GM18499 (cell line): ENCODE data around the gene NSD1.

Source experiments
- ATAC-seq: cut with Tn5 transposase; IDR thresholded peaks from one replicate; pipeline ENCODE4 v1.9.1; 2021; ENCODE audit warnings: moderate number of reproducible peaks; ENCODE audit not compliant: insufficient read depth, unreplicated experiment

Gene NSD1

GRCh38 chr5:177133096-177133852, at the start of gene NSD1:
NSD1 (plus strand) TSS chr5:177133773; CDS start chr5:177135104, 1,331 bp downstream.
- ATAC-seq = no peak

DNA sequence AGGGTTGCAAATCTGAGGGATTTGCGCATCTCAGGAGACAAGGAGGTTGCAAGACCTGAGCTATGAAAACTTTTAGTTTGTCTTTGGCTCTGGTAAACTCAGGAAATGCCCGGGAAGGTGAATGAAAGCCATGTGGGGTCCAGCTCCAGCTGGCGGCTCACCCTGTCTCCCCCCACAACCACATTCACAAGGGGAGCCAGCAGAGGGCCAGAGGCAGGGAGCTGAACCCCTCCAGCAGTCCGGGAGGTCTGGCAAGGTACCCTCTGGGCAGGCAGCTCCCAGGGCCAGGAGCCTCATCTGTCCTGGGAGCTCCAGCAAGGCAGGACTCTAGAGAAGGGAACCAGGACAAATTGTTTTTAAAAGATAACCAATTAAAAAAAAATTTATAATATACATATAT, 49.4 kb upstream of the NSD1 start:
- no peak for ATAC-seq

GRCh38 chr5:177085985-177086653, 47.5 kb upstream of the NSD1 start:
- ATAC-seq = no peak

DNA sequence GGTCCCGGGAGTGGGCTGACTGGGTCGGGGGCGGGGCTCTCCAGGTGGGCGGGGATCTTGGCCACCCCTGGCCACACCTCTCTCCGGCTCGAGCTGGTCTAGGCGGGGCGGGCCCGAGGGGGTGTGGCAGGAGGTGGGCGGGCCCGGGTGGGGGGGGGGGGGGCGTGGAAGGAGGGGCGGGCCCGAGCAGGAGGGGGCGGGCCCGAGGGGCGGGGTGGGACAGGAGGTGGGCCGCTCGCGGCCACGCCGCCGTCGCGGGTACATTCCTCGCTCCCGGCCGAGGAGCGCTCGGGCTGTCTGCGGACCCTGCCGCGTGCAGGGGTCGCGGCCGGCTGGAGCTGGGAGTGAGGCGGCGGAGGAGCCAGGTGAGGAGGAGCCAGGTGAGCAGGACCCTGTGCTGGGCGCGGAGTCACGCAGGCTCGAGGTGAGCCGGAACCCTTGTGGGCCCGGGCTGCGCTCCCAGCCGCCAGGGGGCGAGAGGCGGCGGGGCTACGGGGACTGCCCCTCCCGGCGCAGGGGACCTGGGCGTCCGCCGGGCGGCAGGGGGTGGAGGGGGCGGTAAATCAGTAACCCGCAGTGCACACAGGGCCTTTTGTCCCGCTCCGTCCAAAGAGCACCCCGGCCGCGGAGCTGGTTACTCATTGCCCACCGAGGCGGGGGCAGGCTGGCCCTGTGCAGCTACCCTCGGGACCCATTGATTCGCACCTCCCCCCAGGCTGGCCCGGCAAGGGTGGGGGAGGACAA, 46.7 kb upstream of the NSD1 start, which contains the start of gene FGFR4:
TSS of gene FGFR4 (plus strand) at position 262 of the 744 bp plus-strand sequence. CDS start 2,688 bp downstream, outside the sequence.
- ATAC-seq = no peak

GRCh38 chr5:177087398-177088005, 46.1 kb upstream of the NSD1 start:
- ATAC-seq = no peak

DNA sequence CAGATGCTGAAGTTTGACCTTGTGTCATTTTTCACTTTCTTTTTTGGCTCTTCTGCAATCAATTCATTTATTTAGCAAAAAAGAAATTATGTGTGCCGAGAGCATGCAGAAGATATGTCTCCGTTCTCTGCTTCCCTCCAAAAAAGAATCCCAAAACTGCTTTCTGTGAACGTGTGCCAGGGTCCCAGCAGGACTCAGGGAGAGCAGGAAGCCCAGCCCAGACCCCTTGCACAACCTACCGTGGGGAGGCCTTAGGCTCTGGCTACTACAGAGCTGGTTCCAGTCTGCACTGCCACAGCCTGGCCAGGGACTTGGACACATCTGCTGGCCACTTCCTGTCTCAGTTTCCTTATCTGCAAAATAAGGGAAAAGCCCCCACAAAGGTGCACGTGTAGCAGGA, 44.4 kb upstream of the NSD1 start:
- ATAC-seq = no peak

DNA sequence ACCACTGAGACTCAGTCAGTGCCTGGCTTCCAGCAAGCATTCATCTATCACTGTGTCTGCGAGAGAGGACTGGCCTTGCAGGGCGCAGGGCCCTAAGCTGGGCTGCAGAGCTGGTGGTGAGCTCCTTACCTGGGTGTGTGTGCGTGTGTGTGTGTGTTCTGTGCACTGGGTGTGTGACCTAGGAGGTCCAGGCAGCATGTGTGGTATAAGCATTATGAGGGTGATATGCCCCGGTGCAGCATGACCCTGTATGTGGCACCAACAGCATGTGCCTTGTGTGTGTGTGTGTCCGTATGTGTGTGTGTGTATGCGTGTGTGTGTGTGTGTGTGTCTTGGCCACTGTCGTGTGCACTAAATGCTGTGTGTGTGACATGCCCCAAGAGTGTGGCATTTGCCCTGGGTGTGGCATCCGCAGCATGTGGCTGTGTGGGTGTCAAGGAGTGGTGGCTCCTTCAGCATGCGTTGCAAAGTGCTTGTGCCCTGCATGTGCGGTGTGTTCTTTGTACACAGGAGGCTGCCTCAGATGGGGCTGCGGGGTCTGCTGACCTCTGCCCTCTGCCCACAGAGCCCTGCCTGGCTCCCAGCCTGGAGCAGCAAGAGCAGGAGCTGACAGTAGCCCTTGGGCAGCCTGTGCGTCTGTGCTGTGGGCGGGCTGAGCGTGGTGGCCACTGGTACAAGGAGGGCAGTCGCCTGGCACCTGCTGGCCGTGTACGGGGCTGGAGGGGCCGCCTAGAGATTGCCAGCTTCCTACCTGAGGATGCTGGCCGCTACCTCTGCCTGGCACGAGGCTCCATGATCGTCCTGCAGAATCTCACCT, 43.5 kb upstream of the NSD1 start:
- no peak for ATAC-seq

- ATAC-seq = no peak
These were observed 42.8 kb upstream of the NSD1 start for GRCh38 chr5:177090813-177091212.

GRCh38 chr5:177091232-177091631, 42.3 kb upstream of the NSD1 start:
- no peak for ATAC-seq

- no peak for ATAC-seq
These were observed 41.1 kb upstream of the NSD1 start for GRCh38 chr5:177092178-177093081.

DNA sequence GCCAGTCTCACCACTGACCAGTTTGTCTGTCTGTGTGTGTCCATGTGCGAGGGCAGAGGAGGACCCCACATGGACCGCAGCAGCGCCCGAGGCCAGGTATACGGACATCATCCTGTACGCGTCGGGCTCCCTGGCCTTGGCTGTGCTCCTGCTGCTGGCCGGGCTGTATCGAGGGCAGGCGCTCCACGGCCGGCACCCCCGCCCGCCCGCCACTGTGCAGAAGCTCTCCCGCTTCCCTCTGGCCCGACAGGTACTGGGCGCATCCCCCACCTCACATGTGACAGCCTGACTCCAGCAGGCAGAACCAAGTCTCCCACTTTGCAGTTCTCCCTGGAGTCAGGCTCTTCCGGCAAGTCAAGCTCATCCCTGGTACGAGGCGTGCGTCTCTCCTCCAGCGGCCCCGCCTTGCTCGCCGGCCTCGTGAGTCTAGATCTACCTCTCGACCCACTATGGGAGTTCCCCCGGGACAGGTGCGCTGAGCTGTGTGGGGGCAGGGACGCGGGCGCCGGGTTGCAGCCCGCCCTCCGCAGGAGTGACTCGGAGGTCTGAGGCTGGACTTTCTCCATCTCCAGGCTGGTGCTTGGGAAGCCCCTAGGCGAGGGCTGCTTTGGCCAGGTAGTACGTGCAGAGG, 40.4 kb upstream of the NSD1 start:
- no peak for ATAC-seq

DNA sequence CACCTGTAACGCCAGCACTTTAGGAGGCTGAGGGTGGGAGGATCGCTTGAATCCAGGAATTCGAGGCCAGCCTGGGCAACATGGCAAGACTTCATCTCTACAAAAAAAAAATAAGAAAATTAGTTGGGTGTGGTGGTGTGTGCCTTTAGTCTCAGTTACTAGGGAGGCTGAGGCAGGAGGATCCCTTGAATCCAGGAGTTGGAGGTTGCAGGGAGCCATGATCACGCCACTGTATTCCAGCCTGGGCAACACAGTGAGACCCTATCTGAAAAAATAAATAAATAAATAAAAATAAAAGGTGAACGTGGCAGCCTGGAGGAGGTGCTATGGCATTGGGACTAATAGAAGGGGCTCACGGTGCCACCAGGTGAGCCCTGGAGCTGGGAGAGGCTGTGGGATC, 39.8 kb upstream of the NSD1 start:
- ATAC-seq = no peak

DNA sequence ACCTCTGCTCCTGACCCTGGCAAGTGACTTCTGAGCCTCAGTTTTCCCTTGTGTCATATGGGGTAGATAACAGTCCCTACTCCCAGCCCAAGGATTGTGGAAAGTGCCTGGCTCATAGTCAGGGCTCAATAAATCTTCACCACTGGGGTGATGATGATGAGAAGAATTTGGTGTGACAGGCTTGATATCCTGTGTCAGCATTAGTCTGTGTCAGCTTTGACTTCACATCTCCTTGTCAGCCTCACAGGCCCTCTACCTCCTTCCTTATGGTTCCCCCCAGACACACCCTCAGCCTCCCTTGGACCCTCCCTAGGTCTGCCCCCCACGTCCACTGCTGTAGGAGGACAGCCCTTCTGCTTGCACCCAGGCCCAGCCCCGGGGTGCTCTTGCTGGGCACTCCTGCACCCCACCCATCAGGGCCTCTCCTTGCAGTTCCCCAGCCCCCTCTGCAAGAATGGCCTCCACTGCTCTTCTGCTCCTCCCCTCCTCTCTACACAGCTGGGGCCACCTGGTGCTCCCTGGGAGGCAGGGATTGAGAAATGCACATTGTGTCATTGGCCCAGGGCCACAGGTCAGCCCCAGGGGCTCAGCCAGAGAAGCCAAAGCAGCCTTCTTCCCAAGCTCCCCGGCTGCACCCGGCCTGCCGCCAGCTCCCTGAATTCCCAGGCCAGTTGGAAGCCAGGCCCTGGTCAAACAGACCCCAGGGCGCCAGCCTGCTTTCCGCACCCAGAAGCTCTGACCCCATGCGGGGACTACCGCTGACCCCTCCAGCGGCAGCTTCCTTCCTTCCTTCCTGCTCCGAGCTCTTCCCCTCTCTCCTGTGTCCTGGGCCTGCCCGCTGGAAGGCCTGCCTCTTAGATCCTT, 39.1 kb upstream of the NSD1 start:
- no peak for ATAC-seq

GRCh38 chr5:177095088-177095669, 38.4 kb upstream of the NSD1 start:
- ATAC-seq = no peak

GRCh38 chr5:177096162-177097015, 37.2 kb upstream of the NSD1 start:
- no peak for ATAC-seq
